Stimulated activated CD8-positive, alpha-beta memory T cell treated with anti-CD3 and anti-CD28 coated beads, Interleukin-12 subunit alpha, Interleukin-12 subunit beta, amount 100 ng/mL, for 1 hour (primary cell): ENCODE results near the gene AK8.
A peak's percentile ranks its signal among the peaks of the same experiment; 100 is the strongest.
"Not testable (repeated sequence)": the region's sequence is repeated elsewhere in the genome, so short reads cannot be mapped to it uniquely, and the experiment has no call there.

Source experiments
- DNase-seq: peaks from one replicate; pipeline ENCODE4 v3.0.0-alpha.2; 2020; ENCODE audit warnings: low read depth

Gene AK8

DNA sequence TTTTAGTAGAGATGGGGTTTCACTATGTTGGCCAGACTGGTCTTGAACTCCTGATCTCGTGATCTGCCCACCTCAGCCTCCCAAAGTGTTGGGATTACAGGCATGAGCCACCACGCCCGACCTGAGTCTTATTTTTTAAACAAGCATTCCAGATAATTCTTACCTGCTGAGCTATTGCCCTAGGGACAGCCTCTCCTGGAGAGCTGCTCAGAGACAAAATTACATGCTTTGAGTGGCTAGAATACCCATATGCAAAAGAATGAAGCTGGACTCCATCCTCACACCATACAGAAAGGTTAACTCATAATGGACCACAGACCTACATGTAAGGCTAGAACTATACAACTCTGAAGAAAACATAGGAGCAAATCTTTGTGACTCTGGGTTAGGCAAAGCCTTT, 166.2 kb downstream of the AK8 start:
- DNase-seq: no peak

DNA sequence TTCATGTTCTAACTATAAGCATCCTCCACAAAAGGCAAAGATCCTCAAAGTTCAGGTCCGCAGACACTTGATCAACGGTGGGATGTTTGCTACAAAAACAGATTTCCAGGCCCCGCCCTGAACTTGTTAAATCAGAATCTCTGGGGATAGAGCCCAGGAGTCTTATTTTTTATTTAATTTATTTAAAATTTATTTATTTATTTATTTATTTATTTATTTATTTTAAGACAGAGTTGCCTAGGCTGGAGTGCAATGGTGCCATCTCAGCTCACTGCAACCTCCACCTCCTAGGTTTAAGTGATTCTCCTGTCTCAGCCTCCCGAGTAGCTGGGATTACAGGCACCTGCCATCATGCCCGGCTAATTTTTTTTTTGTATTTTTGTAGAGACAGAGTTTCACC, 166.9 kb downstream of the AK8 start:
- DNase-seq: not testable (repeated sequence)

DNA sequence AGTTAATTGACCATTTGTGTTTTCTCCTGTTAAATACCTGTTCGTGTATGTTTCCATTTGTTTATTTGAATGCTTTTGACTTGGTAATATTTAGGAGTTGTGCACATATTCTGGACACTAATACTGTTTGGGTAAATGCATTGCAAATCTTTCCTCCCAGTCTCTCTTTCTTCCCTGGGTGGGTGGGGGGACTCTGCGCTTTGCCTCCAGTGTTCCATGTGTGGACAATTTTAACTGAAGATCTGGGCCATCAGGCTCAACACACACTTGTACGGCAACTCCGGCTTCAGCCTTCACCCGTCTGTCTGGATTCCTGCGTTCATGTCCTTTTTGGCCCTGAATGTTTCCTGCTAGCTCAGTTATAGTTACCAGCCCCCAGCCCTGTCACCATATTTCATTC, 167.8 kb downstream of the AK8 start:
- DNase-seq: no peak

DNA sequence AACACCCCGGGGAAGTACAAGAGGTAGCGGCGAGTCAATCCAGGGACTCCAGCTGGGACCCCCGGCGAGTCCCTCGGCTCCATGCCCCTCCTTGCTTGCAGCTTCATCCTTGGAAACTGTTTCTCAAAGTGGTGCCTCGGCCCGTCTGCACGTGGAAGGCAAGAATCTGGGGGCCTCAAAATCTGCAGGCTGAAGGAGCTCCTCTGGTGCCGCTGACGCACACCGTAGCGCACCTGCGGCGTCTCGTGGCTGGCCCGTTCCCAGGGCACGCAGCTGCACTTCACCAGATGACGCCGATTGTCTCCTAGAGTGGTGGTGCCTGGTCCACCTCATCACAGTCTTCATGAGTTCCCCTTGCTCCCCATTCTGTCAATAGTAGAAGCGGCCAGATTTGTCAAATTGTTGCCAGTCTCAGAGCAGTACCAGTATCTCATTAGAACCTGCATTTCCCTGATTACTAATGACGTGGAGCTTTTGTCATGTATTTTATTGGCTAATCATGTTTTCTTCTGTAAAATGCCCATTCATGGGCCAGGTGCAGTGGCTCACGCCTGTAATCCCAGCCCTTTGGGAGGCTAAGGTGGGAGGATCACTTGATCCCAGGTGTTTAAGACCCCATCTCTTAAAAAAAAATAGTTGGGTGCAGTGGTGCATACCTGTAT, 169.2 kb downstream of the AK8 start:
- DNase-seq: no peak

DNA sequence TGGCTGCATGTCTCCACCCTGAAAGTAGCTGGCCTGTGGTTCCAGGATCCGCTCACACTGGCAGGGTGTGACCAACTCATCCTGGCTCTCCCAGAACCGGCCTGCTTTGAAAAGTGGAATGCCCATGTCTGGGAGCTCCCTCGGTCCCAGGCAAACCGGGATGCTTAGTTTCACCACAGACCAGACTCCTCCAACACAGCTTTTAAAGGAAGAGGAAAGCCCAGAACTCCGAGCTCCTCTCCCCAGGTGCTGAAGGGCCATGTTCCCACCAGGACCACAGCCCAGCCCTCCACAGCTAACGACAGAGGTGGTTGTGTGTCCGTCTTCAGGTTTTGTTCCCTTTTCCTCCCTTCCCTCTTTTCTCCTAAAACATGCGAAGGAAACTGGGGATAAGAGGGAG, 169.8 kb downstream of the AK8 start:
- no peak for DNase-seq

DNA sequence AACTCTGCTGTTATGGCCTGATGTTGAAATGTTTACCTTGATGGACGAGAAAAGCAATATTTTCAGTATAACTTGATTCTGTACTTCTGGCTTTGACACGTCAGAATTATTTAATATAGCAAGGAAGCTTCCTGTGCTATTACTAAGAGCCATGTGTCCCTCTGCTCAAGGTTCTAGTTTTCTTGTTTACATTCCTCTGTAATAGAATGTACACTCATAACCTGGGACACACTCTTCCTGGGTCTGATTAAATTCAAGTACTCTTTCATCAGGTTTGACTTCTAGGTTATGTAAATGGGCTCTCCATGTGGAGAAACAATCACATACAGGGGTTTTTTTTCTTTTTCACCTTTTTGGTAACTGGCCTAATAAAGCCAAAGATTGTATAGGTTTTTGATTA, 174.7 kb downstream of the AK8 start:
- no peak for DNase-seq

DNA sequence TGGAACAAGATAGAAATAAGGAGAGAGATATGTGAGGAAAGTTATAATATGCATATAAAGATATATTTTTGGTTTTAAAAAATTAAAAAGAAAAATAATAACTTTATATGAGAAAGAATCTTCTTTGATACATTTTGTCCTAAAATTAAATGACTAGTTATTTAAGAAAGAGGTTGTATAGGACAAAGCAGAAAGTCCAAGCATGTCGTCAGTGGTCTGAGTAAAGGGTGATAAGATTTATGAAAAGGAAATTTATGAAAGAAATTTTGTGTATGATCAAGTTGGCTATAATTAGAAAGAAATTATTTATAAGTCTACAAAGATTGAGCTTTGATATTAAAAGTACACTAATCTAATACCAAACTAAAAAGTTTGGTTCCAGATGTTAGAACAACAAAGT, 175.8 kb downstream of the AK8 start:
- no peak for DNase-seq

DNA sequence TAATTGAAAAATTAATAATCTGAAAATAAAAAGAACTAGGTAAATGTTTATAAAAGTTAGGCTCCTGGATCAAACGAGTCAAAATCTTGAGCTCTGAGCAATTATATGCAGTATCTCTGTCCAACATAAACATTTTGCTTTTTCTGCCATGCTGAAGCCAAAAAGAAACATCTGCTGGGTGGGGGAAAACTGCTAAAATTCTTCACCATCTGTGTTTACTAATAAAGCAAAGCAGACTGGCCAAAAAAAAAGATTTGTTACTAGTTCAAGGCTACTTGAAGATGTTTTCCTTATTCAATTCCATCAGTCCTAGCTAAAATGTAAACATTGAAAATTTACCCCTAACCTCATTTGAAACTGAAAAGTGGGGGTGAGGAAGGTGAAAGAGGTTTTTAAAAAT, 178.1 kb downstream of the AK8 start:
- DNase-seq: no peak

DNA sequence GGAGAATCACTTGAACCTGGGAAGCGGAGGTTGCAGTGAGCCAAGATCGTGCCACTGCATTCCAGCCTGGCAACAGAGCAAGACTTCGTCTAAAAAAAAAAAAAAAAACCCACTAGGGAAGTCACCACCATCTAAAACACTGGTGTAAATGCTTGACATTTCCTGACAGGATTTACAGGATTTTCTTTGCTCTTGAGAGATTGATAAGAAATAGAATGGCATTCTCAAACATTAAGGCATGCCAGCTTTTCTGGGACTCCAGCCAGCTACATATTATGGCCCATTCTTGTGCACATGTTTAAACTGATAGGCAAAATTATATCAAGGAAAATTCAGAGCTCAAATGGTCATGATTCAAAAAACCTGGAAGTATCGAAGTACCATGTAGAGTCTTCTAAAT, 179.1 kb downstream of the AK8 start:
- no peak for DNase-seq

DNA sequence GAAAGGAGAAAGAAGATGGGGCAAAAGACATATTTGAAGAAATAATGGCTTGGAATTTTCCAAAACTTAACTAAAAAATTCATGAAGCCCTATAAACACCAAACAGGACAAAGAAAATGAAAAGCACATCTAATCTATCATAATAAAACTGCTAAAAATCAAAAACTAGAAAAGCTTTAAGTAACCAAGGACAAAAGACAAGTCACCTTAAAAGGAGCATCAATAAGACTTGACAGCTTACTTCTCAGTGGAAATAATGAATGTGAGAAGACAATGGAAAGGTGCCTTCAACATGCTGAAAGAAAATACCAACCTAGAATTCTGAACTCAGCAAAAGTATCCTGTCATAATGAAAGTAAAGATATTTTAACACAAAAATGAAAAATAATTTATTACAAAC, 180.9 kb downstream of the AK8 start:
- no peak for DNase-seq

DNA sequence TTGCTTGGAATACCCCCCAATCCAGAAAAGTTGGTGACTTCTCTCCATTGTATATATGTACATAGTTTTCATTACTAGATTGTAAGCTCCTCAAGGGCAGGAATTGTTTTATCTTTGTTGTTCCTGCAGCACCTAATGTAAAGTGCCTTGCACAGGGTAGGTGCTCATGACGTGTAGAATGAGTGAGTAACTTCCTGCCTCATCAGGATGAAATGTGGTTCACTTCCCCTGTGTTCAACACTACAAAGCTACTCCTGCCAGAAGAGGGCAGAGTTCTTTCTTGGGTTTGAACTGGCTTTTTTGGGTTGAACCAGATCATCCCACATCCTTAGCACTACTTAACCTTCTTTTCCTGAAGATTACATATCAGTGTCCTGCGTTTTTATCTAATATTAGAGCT, 183.9 kb downstream of the AK8 start:
- DNase-seq: peak; percentile 2

DNA sequence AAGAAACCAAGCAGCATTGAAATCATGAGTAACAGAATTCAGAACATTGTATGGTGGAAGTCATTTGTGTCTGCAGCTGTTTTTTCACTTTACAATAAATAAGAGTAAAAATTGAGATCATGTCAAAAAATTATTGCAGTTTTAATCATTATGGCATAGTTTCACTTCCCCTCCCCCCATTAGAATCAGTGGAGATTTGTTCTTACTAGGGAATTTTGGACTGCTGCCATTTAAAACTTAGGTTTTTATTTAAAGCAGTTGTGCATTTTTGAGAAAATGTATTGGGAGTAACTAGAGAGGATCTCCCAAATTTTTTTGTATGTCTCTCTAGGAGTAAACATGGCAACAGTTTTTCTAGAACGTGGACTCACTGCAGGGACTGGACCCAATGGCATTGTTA, 187.4 kb downstream of the AK8 start:
- no peak for DNase-seq

DNA sequence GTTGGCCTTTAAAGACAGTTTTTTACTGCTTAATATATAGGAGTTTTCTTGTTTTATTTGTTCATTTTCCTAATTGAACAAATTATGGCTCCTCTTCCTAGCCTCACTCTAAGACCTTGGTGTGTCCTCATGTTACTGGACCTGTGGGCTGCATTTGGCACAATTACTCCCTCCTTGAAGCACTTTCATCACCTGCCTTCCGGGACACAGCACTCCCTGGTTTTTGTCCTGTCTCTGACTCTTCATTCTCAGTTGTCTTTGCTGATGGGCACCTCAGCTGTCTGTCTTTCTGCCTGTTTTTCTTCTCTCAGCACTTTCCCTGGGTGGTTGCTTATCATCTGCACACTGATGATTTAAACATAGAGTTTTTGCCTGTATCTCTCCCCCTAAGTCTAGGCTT, 194.2 kb downstream of the AK8 start:
- DNase-seq: no peak

DNA sequence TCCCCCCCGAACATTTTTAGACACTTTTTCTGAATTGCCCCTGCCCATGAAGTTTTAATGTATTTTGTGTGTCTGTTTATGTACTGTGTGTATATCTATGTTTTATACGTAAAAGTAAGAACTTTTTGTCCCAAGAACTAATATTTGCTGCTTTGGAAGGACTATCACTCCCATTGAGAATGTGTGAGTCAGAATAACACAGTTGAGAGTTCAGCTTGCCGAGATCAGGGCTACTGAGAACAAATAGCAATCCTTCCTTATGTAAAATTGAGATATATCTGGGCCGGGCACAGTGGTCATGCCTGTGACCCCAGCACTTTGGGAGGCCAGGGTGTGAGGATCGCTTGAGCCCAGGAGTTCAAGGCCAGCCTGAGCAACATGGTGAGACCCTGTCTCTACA, 196.5 kb downstream of the AK8 start:
- DNase-seq: no peak

DNA sequence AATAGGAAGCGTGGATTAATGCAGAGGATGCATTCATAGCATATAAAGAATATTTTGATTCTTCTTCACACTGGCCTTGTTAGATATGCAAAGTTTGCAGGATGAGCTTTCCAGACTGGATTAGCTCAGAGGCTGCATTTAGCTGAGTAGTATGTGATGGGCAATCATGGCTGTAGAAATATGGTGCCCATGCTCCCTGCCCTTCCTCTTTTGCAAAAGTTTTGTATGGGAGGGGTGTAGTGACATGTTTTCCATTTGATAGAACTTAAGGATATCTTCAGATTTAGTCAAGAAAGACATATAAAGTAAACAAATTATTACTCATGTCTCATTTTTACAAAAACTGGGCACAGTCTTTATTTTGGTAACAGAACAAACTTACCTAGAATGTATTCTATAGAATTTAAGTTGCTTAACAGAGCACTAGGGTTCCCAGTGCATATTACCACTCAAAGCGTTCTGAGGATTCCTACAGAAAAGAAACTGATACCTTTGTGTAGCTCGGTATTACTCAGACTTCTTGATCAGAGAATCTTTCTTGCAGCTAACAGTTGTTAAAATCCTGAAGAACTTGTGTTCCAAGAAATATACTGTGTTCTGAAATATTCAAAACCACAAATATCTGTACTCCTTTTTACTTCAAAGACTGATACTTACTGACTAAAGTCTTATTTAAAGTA, 198.0 kb downstream of the AK8 start:
- DNase-seq: no peak

DNA sequence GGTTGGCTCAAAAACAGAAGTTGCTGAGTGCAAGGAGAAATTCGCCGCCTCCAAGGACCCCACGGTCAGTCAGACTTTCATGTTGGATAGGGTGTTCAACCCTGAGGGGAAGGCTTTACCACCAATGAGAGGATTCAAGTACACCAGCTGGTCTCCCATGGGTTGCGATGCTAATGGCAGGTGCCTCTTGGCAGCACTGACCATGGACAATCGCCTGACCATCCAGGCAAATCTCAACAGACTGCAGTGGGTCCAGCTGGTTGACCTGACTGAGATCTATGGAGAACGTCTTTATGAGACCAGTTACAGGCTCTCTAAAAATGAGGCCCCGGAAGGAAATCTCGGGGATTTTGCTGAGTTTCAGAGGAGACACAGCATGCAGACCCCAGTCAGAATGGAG, 200.1 kb downstream of the AK8 start:
- DNase-seq: no peak
